Liver (tissue), 9 donors: ENCODE data around the gene CDC37L1. TPM values are rescaled to one million over a fixed set of nuclear protein-coding genes. Genes with fewer than 3 reads are reported as not detected.

ENCODE experiments used
- DNase-seq: peaks from one replicate; pipeline ENCODE4 v3.0.0-alpha.2; 2017; ENCODE audit warnings: low spot score
- H3K27ac ChIP-seq, 2 donors: one replicate each; pipeline ENCODE4 v1.7.0; 2013; ENCODE audit warnings: inconsistent platforms in 2 of 2, low read length in 2 of 2, control low read depth in 1 of 2, low read depth in 1 of 2, mild to moderate bottlenecking in 1 of 2
- H3K27me3 ChIP-seq, 4 donors: one replicate each; pipeline versions ENCODE4 v1.6.1 to v1.7.0; 2013; ENCODE audit warnings: low read length in 3 of 4, inconsistent platforms in 1 of 4, mild to moderate bottlenecking in 1 of 4, moderate library complexity in 1 of 4; ENCODE audit not compliant: control insufficient read depth in 4 of 4, insufficient read depth in 4 of 4
- H3K36me3 ChIP-seq, 4 donors: one replicate each; pipeline versions ENCODE4 v1.6.1 to v1.7.0; 2013; ENCODE audit warnings: low read length in 3 of 4, mild to moderate bottlenecking in 3 of 4, low read depth in 1 of 4, moderate library complexity in 1 of 4; ENCODE audit not compliant: control insufficient read depth in 4 of 4, insufficient read depth in 3 of 4
- H3K4me1 ChIP-seq, 4 donors: one replicate each; pipeline versions ENCODE4 v1.6.1 to v1.7.0; 2013; ENCODE audit warnings: low read length in 3 of 4, mild to moderate bottlenecking in 3 of 4, moderate library complexity in 1 of 4; ENCODE audit not compliant: control insufficient read depth in 4 of 4, insufficient read depth in 4 of 4
- H3K4me3 ChIP-seq, 3 donors: one replicate each; pipeline versions ENCODE4 v1.6.1 to v1.7.0; 2013; ENCODE audit warnings: low read length in 3 of 3, control low read depth in 1 of 3, low read depth in 1 of 3, mild to moderate bottlenecking in 1 of 3
- H3K9ac ChIP-seq, 2 donors: one replicate each; pipeline ENCODE4 v1.7.0; 2013; ENCODE audit warnings: low read length in 2 of 2, mild to moderate bottlenecking in 2 of 2, moderate library complexity in 2 of 2, control low read depth in 1 of 2, low read depth in 1 of 2
- H3K9me3 ChIP-seq, 4 donors: one replicate each; pipeline versions ENCODE4 v1.6.1 to v1.7.0; 2013; ENCODE audit warnings: low read length in 3 of 4; ENCODE audit not compliant: control insufficient read depth in 4 of 4
- EGR1 ChIP-seq, 2 donors: IDR thresholded peaks; 2 replicates each; pipeline ENCODE4 v1.6.1; 2016 to 2018; ENCODE audit warnings: antibody characterized with exemption in 2 of 2, low read depth in 2 of 2
- FOXA1 ChIP-seq: IDR thresholded peaks from 2 replicates; pipeline ENCODE4 v1.6.1; 2016; ENCODE audit warnings: antibody characterized with exemption
- FOXA2 ChIP-seq: IDR thresholded peaks from 2 replicates; pipeline ENCODE4 v1.6.1; 2016; ENCODE audit warnings: antibody characterized with exemption
- GABPA ChIP-seq, 2 donors: IDR thresholded peaks in 1 of 2; conservative IDR thresholded peaks in 1 of 2; 2 replicates each; pipeline ENCODE4 v1.6.1; 2016; ENCODE audit warnings: antibody characterized with exemption in 2 of 2, mild to moderate bottlenecking in 1 of 2, moderate library complexity in 1 of 2
- HNF4A ChIP-seq, 2 donors: conservative IDR thresholded peaks; 2 replicates each; pipeline ENCODE4 v1.6.1; 2016; ENCODE audit warnings: antibody characterized with exemption in 2 of 2, mild to moderate bottlenecking in 2 of 2
- HNF4G ChIP-seq: IDR thresholded peaks from 2 replicates; pipeline ENCODE4 v1.6.1; 2016; ENCODE audit warnings: antibody characterized with exemption
- JUND ChIP-seq, 2 donors: IDR thresholded peaks; 2 replicates each; pipeline ENCODE4 v1.6.1; 2016; ENCODE audit warnings: antibody characterized with exemption in 2 of 2
- NR2F2 ChIP-seq: IDR thresholded peaks from 2 replicates; pipeline ENCODE4 v1.6.1; 2016; ENCODE audit warnings: antibody characterized with exemption
- RAD21 ChIP-seq, 2 donors: IDR thresholded peaks; 2 replicates each; pipeline ENCODE4 v1.6.1; 2016; ENCODE audit warnings: antibody characterized with exemption in 2 of 2, mild to moderate bottlenecking in 2 of 2
- RXRA ChIP-seq, 2 donors: IDR thresholded peaks; 2 replicates each; pipeline ENCODE4 v1.6.1; 2017 to 2018; ENCODE audit warnings: antibody characterized with exemption in 2 of 2, mild to moderate bottlenecking in 1 of 2
- SP1 ChIP-seq: IDR thresholded peaks from 2 replicates; pipeline ENCODE4 v1.6.1; 2018; ENCODE audit warnings: antibody characterized with exemption, mild to moderate bottlenecking
- TAF1 ChIP-seq: conservative IDR thresholded peaks from 2 replicates; pipeline ENCODE4 v1.6.1; 2016; ENCODE audit warnings: antibody characterized with exemption, mild to moderate bottlenecking
- YY1 ChIP-seq: IDR thresholded peaks from 2 replicates; pipeline ENCODE4 v1.6.1; 2016; ENCODE audit warnings: antibody characterized with exemption, mild to moderate bottlenecking
- WGBS: extraction: QIAGEN DNeasy Blood & Tissue Kit; methylation state at CpG from one replicate; pipeline ENCODE4 v1.1.7; 2013; 5-methylcytosine and 5-hydroxymethylcytosine counted together
- polyA plus RNA-seq, 2 donors: library from polyadenylated mRNA; stranded (reverse) in 1 of 2; unstranded in 1 of 2; fragments of 200-250 nt in 1 of 2; fragments of >200 nt in 1 of 2; fragmentation: Nextera tagmentation in 1 of 2; extraction: Ambion mirVana in 1 of 2; gene quantifications; one replicate each; pipeline versions ENCODE4 v1.2.1 to v1.2.3, GENCODE V29; 2013 to 2015
- total RNA-seq, 2 donors: library from RNA; depleted of rRNA; stranded (reverse); fragments of >200 nt; gene quantifications; one replicate each; pipeline ENCODE4 v1.2.3, GENCODE V29; 2014
- TF ChIP-seq, protein P1 (sequence below): IDR thresholded peaks from 2 replicates; pipeline ENCODE4 v1.6.1; 2016; ENCODE audit warnings: antibody characterized with exemption, mild to moderate bottlenecking
- TF ChIP-seq, protein P2 (sequence below): fragments of 150-350 bp; IDR thresholded peaks from 2 replicates; pipeline ENCODE4 v1.5.1; 2017; ENCODE audit warnings: improper control_type of control experiment, low read depth, low read length; ENCODE audit not compliant: missing input control
- TF ChIP-seq, protein P3 (sequence below): IDR thresholded peaks from 2 replicates; pipeline ENCODE4 v1.6.1; 2016; ENCODE audit warnings: antibody characterized with exemption
- TF ChIP-seq, protein P4 (sequence below): IDR thresholded peaks from 2 replicates; pipeline ENCODE4 v1.6.1; 2016; ENCODE audit warnings: antibody characterized with exemption
- TF ChIP-seq, protein P5 (sequence below): IDR thresholded peaks from 2 replicates; pipeline ENCODE4 v1.6.1; 2016; ENCODE audit warnings: antibody characterized with exemption
- donor health status: healthy.
- donor health status: healthy.
- donor health status: healthy.
- donor health status: healthy.
- donor health status: healthy.

CDC37L1 gene
- total and polyA plus RNA-seq, 4 donors, result 11.3 to 32.8 (median 19.4) TPM

DNA sequence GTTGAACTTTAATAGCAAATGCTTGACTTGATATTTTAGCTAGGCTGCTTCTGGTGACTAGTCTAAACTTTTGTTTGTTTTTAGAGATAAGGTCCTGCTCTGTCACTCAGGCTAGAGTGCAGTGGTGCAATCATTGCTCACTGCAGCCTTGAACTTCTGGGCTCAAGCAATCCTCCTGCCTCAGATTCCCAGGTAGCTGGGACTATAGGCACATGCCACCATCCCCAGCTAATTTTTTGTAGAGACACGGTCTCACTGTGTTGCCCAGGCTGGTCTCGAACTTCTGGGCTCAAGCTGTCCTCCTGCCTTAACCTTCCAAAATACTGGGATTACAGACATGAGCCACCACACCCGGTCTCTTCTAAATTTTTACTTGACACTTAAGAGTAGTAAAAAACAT, 20.7 kb downstream of the CDC37L1 start:
- peak overlapping the region in 1 of 2 donors; percentile 35 for H3K27ac ChIP-seq
- H3K36me3 ChIP-seq, result peaks cover 1 to 54% (median 45%) of the 10 kb centered on the region in 4 donors
- DNase-seq, result no peak
- H3K9ac ChIP-seq, result no peak overlapping the region
- H3K4me3 ChIP-seq, result no peak overlapping the region
- TF ChIP-seq, protein P1, sequence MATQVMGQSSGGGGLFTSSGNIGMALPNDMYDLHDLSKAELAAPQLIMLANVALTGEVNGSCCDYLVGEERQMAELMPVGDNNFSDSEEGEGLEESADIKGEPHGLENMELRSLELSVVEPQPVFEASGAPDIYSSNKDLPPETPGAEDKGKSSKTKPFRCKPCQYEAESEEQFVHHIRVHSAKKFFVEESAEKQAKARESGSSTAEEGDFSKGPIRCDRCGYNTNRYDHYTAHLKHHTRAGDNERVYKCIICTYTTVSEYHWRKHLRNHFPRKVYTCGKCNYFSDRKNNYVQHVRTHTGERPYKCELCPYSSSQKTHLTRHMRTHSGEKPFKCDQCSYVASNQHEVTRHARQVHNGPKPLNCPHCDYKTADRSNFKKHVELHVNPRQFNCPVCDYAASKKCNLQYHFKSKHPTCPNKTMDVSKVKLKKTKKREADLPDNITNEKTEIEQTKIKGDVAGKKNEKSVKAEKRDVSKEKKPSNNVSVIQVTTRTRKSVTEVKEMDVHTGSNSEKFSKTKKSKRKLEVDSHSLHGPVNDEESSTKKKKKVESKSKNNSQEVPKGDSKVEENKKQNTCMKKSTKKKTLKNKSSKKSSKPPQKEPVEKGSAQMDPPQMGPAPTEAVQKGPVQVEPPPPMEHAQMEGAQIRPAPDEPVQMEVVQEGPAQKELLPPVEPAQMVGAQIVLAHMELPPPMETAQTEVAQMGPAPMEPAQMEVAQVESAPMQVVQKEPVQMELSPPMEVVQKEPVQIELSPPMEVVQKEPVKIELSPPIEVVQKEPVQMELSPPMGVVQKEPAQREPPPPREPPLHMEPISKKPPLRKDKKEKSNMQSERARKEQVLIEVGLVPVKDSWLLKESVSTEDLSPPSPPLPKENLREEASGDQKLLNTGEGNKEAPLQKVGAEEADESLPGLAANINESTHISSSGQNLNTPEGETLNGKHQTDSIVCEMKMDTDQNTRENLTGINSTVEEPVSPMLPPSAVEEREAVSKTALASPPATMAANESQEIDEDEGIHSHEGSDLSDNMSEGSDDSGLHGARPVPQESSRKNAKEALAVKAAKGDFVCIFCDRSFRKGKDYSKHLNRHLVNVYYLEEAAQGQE, result no peak
- TF ChIP-seq HNF4G (no peak), TAF1 (no peak), FOXA1 (no peak), EGR1 (IDR thresholded peaks at IDR 0.05; ENCODE audit: low read depth in 2 of 2) (peak in 1 of 2 donors; percentile 15), NR2F2 (no peak), RAD21 (IDR thresholded peaks at IDR 0.05) (peak; percentile 37 to 56), FOXA2 (peak; percentile 17), JUND (IDR thresholded peaks at IDR 0.05) (peak; percentile 20 to 69), YY1 (peak; percentile 30), RXRA (IDR thresholded peaks at IDR 0.05) (peak; percentile 72 to 78), HNF4A (conservative IDR thresholded peaks at IDR 0.05) (peak; percentile 79 to 84), GABPA (IDR thresholded peaks at IDR 0.05 in 1 of 2, conservative IDR thresholded peaks at IDR 0.05 in 1 of 2) (no peak), SP1 (peak; percentile 53)
- TF ChIP-seq, protein P2, sequence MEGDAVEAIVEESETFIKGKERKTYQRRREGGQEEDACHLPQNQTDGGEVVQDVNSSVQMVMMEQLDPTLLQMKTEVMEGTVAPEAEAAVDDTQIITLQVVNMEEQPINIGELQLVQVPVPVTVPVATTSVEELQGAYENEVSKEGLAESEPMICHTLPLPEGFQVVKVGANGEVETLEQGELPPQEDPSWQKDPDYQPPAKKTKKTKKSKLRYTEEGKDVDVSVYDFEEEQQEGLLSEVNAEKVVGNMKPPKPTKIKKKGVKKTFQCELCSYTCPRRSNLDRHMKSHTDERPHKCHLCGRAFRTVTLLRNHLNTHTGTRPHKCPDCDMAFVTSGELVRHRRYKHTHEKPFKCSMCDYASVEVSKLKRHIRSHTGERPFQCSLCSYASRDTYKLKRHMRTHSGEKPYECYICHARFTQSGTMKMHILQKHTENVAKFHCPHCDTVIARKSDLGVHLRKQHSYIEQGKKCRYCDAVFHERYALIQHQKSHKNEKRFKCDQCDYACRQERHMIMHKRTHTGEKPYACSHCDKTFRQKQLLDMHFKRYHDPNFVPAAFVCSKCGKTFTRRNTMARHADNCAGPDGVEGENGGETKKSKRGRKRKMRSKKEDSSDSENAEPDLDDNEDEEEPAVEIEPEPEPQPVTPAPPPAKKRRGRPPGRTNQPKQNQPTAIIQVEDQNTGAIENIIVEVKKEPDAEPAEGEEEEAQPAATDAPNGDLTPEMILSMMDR, result no peak
- TF ChIP-seq, protein P3, sequence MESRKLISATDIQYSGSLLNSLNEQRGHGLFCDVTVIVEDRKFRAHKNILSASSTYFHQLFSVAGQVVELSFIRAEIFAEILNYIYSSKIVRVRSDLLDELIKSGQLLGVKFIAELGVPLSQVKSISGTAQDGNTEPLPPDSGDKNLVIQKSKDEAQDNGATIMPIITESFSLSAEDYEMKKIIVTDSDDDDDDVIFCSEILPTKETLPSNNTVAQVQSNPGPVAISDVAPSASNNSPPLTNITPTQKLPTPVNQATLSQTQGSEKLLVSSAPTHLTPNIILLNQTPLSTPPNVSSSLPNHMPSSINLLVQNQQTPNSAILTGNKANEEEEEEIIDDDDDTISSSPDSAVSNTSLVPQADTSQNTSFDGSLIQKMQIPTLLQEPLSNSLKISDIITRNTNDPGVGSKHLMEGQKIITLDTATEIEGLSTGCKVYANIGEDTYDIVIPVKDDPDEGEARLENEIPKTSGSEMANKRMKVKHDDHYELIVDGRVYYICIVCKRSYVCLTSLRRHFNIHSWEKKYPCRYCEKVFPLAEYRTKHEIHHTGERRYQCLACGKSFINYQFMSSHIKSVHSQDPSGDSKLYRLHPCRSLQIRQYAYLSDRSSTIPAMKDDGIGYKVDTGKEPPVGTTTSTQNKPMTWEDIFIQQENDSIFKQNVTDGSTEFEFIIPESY, result no peak
- TF ChIP-seq, protein P4, sequence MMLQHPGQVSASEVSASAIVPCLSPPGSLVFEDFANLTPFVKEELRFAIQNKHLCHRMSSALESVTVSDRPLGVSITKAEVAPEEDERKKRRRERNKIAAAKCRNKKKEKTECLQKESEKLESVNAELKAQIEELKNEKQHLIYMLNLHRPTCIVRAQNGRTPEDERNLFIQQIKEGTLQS, result peak; percentile 84
- TF ChIP-seq, protein P5, sequence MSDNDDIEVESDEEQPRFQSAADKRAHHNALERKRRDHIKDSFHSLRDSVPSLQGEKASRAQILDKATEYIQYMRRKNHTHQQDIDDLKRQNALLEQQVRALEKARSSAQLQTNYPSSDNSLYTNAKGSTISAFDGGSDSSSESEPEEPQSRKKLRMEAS, result no peak
- no peaks in the 10 kb centered on the region for H3K27me3 ChIP-seq
- 56% methylated on average over 3 of the region's 3 CpGs for WGBS
- H3K9me3 ChIP-seq, result no peaks in the 10 kb centered on the region
- H3K4me1 ChIP-seq, result peaks cover 1 to 13% (median 6%) of the 10 kb centered on the region in 4 donors
